Measurements from ENCODE around the gene PAX2. TPM values are rescaled to one million over a fixed set of nuclear protein-coding genes. Genes with fewer than 3 reads are reported as not detected.

The PAX2 gene
- total RNA-seq, 1 donor from 2014 or later, result not detected

DNA sequence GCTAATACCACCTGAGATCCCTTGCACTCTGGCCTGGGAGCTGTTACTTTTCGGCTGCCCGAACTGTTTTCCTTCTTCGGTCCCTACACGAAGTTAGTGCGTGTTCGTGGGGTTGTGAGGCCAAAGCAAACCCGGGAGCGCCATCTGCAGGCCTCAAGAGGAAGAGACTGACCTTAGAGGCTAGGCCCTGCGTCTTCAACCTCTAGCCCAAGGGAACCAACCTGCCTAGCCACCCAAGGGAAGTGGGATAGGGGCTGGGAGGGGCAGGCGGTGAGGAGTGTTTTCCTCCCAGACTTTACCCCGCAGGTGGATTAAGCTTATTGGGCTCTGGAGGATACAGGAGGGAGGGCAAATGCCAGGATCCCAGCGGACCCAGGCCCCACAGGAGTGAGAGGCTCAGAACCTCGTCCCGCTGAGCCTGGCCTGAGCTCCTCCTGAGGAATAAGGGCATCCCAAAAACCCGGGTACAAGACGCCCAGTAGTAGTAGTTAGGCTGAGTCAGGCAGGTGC, 1.7 kb upstream of the PAX2 start:
- Histone ChIP-seq H3K9me3 (no peaks in the 10 kb centered on the region), H3K27me3 (peaks cover 98% of the 10 kb centered on the region), H3K36me3 (no peaks in the 10 kb centered on the region), H3K4me3 (no peak overlapping the region), H3K4me1 (peaks cover 36% of the 10 kb centered on the region), H3K27ac (no peak overlapping the region)
- intact Hi-C loops (cut with DNase I), result no loop called here
- ATAC-seq (peak; percentile 83), DNase-seq (no peak)
- TF ChIP-seq, protein P1, sequence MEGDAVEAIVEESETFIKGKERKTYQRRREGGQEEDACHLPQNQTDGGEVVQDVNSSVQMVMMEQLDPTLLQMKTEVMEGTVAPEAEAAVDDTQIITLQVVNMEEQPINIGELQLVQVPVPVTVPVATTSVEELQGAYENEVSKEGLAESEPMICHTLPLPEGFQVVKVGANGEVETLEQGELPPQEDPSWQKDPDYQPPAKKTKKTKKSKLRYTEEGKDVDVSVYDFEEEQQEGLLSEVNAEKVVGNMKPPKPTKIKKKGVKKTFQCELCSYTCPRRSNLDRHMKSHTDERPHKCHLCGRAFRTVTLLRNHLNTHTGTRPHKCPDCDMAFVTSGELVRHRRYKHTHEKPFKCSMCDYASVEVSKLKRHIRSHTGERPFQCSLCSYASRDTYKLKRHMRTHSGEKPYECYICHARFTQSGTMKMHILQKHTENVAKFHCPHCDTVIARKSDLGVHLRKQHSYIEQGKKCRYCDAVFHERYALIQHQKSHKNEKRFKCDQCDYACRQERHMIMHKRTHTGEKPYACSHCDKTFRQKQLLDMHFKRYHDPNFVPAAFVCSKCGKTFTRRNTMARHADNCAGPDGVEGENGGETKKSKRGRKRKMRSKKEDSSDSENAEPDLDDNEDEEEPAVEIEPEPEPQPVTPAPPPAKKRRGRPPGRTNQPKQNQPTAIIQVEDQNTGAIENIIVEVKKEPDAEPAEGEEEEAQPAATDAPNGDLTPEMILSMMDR (IDR thresholded peaks at IDR 0.05), result peak; percentile 62

DNA sequence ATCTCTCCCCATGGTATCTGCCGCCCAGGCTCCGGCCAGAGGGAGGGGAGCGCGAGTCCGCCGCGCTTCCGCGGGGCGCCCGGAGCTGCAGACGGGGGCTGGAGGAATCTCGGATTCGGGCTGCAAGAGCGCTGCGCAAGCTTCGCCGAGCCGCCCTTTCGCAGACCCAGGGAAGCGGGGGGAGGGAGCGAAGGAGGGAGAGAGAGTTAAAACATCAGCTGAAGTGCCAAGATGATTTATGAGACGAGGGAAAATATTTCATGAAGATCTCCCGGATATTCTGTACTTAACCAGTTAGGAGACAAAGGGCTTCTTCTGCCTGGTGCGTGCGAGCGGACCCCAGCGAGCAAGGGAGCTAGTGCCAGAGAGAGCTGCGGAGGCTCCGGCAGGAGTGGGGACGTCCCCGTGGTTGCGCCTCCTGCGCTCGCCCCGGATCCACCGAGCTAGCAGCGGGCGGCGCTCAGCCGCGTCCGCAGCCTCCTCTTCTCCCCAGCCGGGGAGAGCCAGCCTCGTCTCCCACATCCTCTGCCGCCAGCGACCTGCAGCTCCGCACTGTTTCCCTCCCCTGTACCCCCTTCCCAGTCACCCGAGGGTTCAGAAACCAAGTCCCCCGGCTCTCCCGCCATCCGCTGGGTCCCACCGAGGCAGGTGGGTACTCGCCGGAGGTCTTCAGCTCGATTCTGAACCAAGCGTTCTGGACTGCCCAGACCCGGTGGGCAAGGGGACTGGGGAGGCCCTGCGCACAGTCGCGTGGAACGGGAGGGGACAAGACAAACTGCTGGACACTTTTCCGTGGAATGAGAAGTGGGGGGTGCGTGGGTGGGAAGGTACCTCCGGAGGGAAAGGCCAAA, 1.0 kb upstream of the PAX2 start:
- no peak for ATAC-seq
- Histone ChIP-seq H3K4me1 (peaks cover 37% of the 10 kb centered on the region), H3K36me3 (no peaks in the 10 kb centered on the region), H3K4me3 (peak overlapping the region; percentile 14), H3K27me3 (peaks cover 99% of the 10 kb centered on the region), H3K27ac (no peak overlapping the region), H3K9me3 (no peaks in the 10 kb centered on the region)
- TF ChIP-seq, protein P1 (IDR thresholded peaks at IDR 0.05), result no peak
- no peak for DNase-seq
- intact Hi-C loops (cut with DNase I), result no loop called here

DNA sequence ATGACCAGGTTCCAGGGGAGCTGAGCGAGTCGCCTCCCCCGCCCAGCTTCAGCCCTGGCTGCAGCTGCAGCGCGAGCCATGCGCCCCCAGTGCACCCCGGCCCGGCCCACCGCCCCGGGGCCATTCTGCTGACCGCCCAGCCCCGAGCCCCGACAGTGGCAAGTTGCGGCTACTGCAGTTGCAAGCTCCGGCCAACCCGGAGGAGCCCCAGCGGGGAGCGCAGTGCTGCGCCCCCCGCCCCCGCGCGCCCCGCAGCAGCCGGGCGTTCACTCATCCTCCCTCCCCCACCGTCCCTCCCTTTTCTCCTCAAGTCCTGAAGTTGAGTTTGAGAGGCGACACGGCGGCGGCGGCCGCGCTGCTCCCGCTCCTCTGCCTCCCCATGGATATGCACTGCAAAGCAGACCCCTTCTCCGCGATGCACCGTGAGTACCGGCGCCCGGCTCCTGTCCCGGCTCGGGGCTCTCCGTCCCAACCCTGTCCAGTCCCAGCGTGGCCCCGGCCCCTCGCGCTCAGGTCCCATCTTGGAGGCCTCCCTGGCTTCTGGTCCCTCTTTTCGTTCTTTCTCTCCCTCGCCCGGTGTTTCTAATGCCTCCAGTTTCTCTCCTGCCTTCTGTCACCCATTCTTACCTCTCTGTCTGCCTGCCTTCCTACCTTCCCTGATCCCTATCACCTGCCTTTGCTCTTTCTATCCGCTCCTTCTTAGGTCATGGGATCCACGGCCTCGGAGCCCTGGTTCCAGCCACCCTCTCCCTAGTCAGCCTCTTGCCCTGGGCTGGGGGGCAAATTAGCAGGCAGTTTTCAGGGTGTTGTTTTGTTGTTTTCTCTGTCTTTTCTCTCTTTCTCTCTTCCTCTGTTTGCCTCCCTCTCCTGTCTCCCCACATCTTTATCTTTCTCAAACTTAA, 751 bp downstream of the PAX2 start:
- no peaks in the 10 kb centered on the region for H3K36me3 ChIP-seq
- DNase-seq, result no peak
- H3K9me3 ChIP-seq, result no peaks in the 10 kb centered on the region
- no peak overlapping the region for H3K27ac ChIP-seq
- H3K4me1 ChIP-seq, result peaks cover 37% of the 10 kb centered on the region
- peaks cover 99% of the 10 kb centered on the region for H3K27me3 ChIP-seq
- no peak for ATAC-seq
- intact Hi-C loops (cut with DNase I), result no loop called here
- no peak overlapping the region for H3K4me3 ChIP-seq
- TF ChIP-seq, protein P1 (IDR thresholded peaks at IDR 0.05), result no peak

DNA sequence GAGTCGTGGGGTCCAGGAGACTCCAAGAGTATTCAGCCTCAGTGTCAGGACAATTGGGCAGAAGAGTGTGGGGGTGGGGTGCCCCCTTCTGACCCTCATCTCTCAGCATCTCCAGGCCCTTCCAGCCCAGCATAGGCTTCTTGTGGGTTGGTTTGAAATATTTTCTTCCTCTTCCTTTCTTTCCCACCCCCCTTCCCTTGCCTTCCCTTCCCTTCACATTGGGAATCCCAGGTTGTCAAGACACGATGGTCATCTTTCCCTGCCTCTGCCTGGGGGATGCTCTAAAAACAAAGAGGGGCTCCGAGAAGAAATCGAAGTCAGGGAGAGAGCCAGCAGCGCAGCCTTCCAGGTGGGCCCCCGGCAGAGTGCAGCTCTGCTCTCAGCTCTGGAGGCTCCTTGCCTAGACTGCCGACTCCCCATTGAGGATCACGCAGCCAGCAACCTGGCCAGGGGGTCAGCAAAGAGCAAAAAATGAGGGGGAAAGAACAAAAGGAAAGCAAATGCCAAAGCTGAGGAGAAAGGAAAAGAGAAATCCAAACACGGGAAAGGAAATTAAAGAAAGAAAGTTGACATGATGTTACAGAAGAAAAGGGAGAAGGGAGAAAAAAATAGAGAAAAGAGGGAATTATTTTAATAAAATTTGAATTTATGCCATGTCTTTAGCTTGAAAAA, 1.5 kb downstream of the PAX2 start:
- intact Hi-C loops (cut with DNase I), result no loop called here
- no peaks in the 10 kb centered on the region for H3K9me3 ChIP-seq
- H3K36me3 ChIP-seq, result no peaks in the 10 kb centered on the region
- DNase-seq, result no peak
- H3K4me3 ChIP-seq, result no peak overlapping the region
- TF ChIP-seq, protein P1 (IDR thresholded peaks at IDR 0.05), result no peak
- H3K27ac ChIP-seq, result no peak overlapping the region
- peaks cover 37% of the 10 kb centered on the region for H3K4me1 ChIP-seq
- no peak for ATAC-seq
- H3K27me3 ChIP-seq, result peaks cover 99% of the 10 kb centered on the region

DNA sequence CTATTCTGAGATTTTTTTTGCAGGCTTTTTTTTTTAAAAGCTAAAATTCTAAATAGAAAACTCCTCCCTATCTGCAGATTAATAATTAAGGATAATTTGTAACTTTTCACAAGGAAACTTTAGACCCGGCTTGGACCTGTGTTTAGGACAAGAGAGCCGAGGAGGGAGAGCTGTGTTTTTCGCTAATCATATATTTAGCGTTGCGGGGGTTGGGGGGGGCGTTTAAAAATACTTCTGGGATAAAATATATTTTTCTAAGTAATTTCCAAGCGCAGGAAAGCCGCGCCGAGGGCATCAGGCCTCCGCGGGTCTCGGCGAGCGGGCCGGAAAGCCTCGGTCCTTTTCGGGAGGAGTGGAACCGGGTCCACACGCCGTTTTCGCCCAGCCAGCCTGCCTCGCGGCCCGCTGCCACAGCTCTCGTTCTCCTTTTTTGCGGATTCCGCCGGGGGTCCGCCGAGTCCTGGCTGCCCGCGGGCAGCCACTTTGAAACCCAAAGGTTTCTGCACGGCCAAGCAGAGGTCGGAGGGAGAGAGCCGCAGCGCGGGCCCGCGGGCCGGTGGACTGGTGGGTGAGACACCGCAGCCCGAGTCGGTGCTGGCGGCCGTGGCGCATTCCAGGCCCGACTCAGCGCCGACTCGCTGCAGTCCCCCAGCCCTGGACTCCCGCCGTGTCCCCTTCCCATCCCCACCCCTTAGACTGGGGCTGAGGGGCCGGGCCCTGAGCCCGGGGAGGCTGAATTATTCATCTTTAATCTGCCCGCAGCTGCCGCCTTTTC, 2.3 kb downstream of the PAX2 start:
- TF ChIP-seq, protein P1 (IDR thresholded peaks at IDR 0.05), result no peak
- Histone ChIP-seq H3K4me1 (peaks cover 37% of the 10 kb centered on the region), H3K27ac (no peak overlapping the region), H3K4me3 (no peak overlapping the region), H3K27me3 (peaks cover 99% of the 10 kb centered on the region), H3K36me3 (no peaks in the 10 kb centered on the region), H3K9me3 (no peaks in the 10 kb centered on the region)
- ATAC-seq (no peak), DNase-seq (no peak)
- intact Hi-C loops (cut with DNase I), result no loop called here
